ENCODE data around the gene CTIF.

CTIF gene

GRCh38 chr18:48539406-48540250, 797 bp downstream of the CTIF start:
- 0 out of 2 replicates have a peak, but pooled peaks cover 3% of the 10 kb centered on the region for H3K4me1 ChIP-seq (ENCODE audit: low read length)
- H3K9me2 ChIP-seq (replicated peaks; ENCODE audit: insufficient read depth, low read length): no peaks in the 10 kb centered on the region
- peak overlapping the region; percentile 98 for H3K4me2 ChIP-seq (ENCODE audit: low read depth, low read length)
- H3K36me3 ChIP-seq (replicated peaks; ENCODE audit: insufficient read depth, low read length): no peaks in the 10 kb centered on the region
- no peaks in the 10 kb centered on the region for H3K27me3 ChIP-seq (replicated peaks; ENCODE audit: insufficient read depth, low read length)
- H3K4me3 ChIP-seq (ENCODE audit: low read length): peak overlapping the region; percentile 90
- no peaks in the 10 kb centered on the region for H3K9me3 ChIP-seq (replicated peaks; ENCODE audit: insufficient read depth, low read length)
- peaks cover 9% of the 10 kb centered on the region for H3F3A ChIP-seq (ENCODE audit: insufficient read depth, low read length)
- H3K79me2 ChIP-seq (ENCODE audit: low read length): peaks cover 8% of the 10 kb centered on the region; the same call in 1 of the 2 replicates
- H3K27ac ChIP-seq (ENCODE audit: low read length): peak overlapping the region; percentile 11; the same call in 1 of the 2 replicates
- peak overlapping the region; percentile 55; the same call in 1 of the 2 replicates for H3K9ac ChIP-seq (ENCODE audit: low read length)
- TF ChIP-seq EZH2 (optimal IDR thresholded peaks at IDR 0.05; ENCODE audit: low read depth, low read length): no peak
- no peak for TF ChIP-seq CTCF (IDR thresholded peaks at IDR 0.05; ENCODE audit: low read length)
- TF ChIP-seq EZH2phosphoT487 (IDR thresholded peaks at IDR 0.05; ENCODE audit: low read length): no peak
- H4K20me1 ChIP-seq (ENCODE audit: insufficient read depth, low read length): no peaks in the 10 kb centered on the region
- peak overlapping the region; percentile 88 for H2AFZ ChIP-seq (ENCODE audit: low read length)
- peak; percentile 16 for DNase-seq

- Histone ChIP-seq H2AFZ (ENCODE audit: low read length) (peak overlapping the region; percentile 88), H3K9me2 (replicated peaks; ENCODE audit: insufficient read depth, low read length) (no peaks in the 10 kb centered on the region), H3K79me2 (ENCODE audit: low read length) (peaks cover 8% of the 10 kb centered on the region; the same call in 1 of the 2 replicates), H3F3A (ENCODE audit: insufficient read depth, low read length) (peaks cover 9% of the 10 kb centered on the region), H3K27ac (ENCODE audit: low read length) (no peak overlapping the region; the same call in 1 of the 2 replicates), H3K36me3 (replicated peaks; ENCODE audit: insufficient read depth, low read length) (no peaks in the 10 kb centered on the region), H4K20me1 (ENCODE audit: insufficient read depth, low read length) (no peaks in the 10 kb centered on the region), H3K9me3 (replicated peaks; ENCODE audit: insufficient read depth, low read length) (no peaks in the 10 kb centered on the region), H3K9ac (ENCODE audit: low read length) (peak overlapping the region; percentile 55; the same call in 1 of the 2 replicates), H3K4me2 (ENCODE audit: low read depth, low read length) (peak overlapping the region; percentile 98), H3K4me1 (ENCODE audit: low read length) (0 out of 2 replicates have a peak, but pooled peaks cover 3% of the 10 kb centered on the region), H3K4me3 (ENCODE audit: low read length) (peak overlapping the region; percentile 90), H3K27me3 (replicated peaks; ENCODE audit: insufficient read depth, low read length) (no peaks in the 10 kb centered on the region)
- peak; percentile 64 for DNase-seq
- TF ChIP-seq CTCF (IDR thresholded peaks at IDR 0.05; ENCODE audit: low read length): 0 out of 2 replicates have a peak, but pooled peaks have one; percentile 5
- TF ChIP-seq EZH2 (optimal IDR thresholded peaks at IDR 0.05; ENCODE audit: low read depth, low read length): no peak
- TF ChIP-seq EZH2phosphoT487 (IDR thresholded peaks at IDR 0.05; ENCODE audit: low read length): no peak
Observed at GRCh38 chr18:48540251-48541025, 1.6 kb downstream of the CTIF start.

GRCh38 chr18:48541026-48541746, 2.4 kb downstream of the CTIF start:
- Histone ChIP-seq H3K36me3 (replicated peaks; ENCODE audit: insufficient read depth, low read length) (no peaks in the 10 kb centered on the region), H3K4me2 (ENCODE audit: low read depth, low read length) (peak overlapping the region; percentile 86), H3K4me1 (ENCODE audit: low read length) (0 out of 2 replicates have a peak, but pooled peaks cover 3% of the 10 kb centered on the region), H3F3A (ENCODE audit: insufficient read depth, low read length) (peaks cover 9% of the 10 kb centered on the region), H3K9me2 (replicated peaks; ENCODE audit: insufficient read depth, low read length) (no peaks in the 10 kb centered on the region), H3K27ac (ENCODE audit: low read length) (peak overlapping the region; percentile 31; the same call in 1 of the 2 replicates), H3K27me3 (replicated peaks; ENCODE audit: insufficient read depth, low read length) (no peaks in the 10 kb centered on the region), H4K20me1 (ENCODE audit: insufficient read depth, low read length) (no peaks in the 10 kb centered on the region), H2AFZ (ENCODE audit: low read length) (peak overlapping the region; percentile 75), H3K9me3 (replicated peaks; ENCODE audit: insufficient read depth, low read length) (no peaks in the 10 kb centered on the region), H3K9ac (ENCODE audit: low read length) (peak overlapping the region; percentile 37; the same call in 1 of the 2 replicates), H3K4me3 (ENCODE audit: low read length) (peak overlapping the region; percentile 90), H3K79me2 (ENCODE audit: low read length) (peaks cover 8% of the 10 kb centered on the region; the same call in 1 of the 2 replicates)
- TF ChIP-seq CTCF (IDR thresholded peaks at IDR 0.05; ENCODE audit: low read length) (no peak), EZH2 (optimal IDR thresholded peaks at IDR 0.05; ENCODE audit: low read depth, low read length) (no peak), EZH2phosphoT487 (IDR thresholded peaks at IDR 0.05; ENCODE audit: low read length) (no peak)
- peak; percentile 60 for DNase-seq

Data from MM.1S (cell line).